HCT116 (cell line): Measurements from ENCODE around the gene HYCC2. TPM values are rescaled to one million over a fixed set of nuclear protein-coding genes. Genes with fewer than 3 reads are reported as not detected.

Source experiments
- ATAC-seq: fragments of 200-7000 bp; cut with Tn5 transposase; 2 replicates; pipeline ENCODE4 v1.9.1; 2020; ENCODE audit warnings: mild to moderate bottlenecking, moderate library complexity
- BruUV-seq: library from RNA; stranded (reverse); fragments of 400-500 nt; replicated peaks from 2 replicates; lab custom pipeline; 2021; lab: Mats Ljungman, UMichigan
- CTCF ChIA-PET: fragments of 300-600 bp; sonication (Branson Sonifier 250); formaldehyde crosslinking; loops from one replicate; lab custom pipeline; 2021; ENCODE audit warnings: antibody characterized with exemption; lab: Charles Lee
- POLR2A ChIA-PET: fragments of 300-600, 350-600 bp; sonication (Branson Sonifier 250); formaldehyde crosslinking; loops from one replicate; lab custom pipeline; 2021; ENCODE audit warnings: antibody characterized with exemption; lab: Charles Lee
- RAD21 ChIA-PET, 2 experiments: fragments of 300-600 bp; sonication (Branson Sonifier 250); formaldehyde crosslinking; loops; one replicate each; lab custom pipeline; 2023; ENCODE audit warnings: low total read pairs in 2 of 2; ENCODE audit not compliant: uncharacterized antibody in 2 of 2, unreplicated experiment in 2 of 2, low non-redundant PET in 1 of 2; lab: Charles Lee
- DNase-seq: peaks from one replicate; pipeline ENCODE4 v3.0.0-alpha.2; 2010; ENCODE audit warnings: low read depth, low spot score
- H2AFZ ChIP-seq: fragments of 200-600 bp; shearing (Covaris generic), sonication (generic); 2 replicates; pipeline ENCODE4 v1.6.1; 2017; ENCODE audit warnings: low read depth, mixed run types, mixed read lengths, antibody characterized with exemption, low read length; ENCODE audit not compliant: poor library complexity, severe bottlenecking
- H3K27ac ChIP-seq: 2 replicates; pipeline ENCODE4 v1.5.1; 2012; ENCODE audit warnings: low read depth, low read length
- H3K27me3 ChIP-seq: fragments of 200-600 bp; sonication (generic); 2 replicates; pipeline ENCODE4 v1.6.1; 2016; ENCODE audit warnings: mixed run types, low read length, mixed read lengths; ENCODE audit not compliant: insufficient read depth
- H3K36me3 ChIP-seq, 2 experiments: fragments of 200-500 bp in 1 of 2; fragments of 200-600 bp in 1 of 2; sonication (Bioruptor generic) in 1 of 2; sonication (generic) in 1 of 2; 2 replicates each; pipeline versions ENCODE4 v1.5.1 to v1.6.1; 2014 to 2016; ENCODE audit warnings: low read length in 2 of 2, inconsistent platforms in 1 of 2, mixed read lengths in 1 of 2, mixed run types in 1 of 2; ENCODE audit not compliant: insufficient read depth in 2 of 2, control insufficient read depth in 1 of 2
- H3K4me1 ChIP-seq, 2 experiments: fragments of 200-600 bp in 1 of 2; sonication (generic) in 1 of 2; 2 replicates each; pipeline versions ENCODE4 v1.5.1 to v1.6.1; 2012 to 2017; ENCODE audit warnings: low read length in 2 of 2, inconsistent platforms in 1 of 2, mild to moderate bottlenecking in 1 of 2, mixed read lengths in 1 of 2, mixed run types in 1 of 2, moderate library complexity in 1 of 2; ENCODE audit not compliant: insufficient read depth in 2 of 2, control insufficient read depth in 1 of 2
- H3K4me2 ChIP-seq: fragments of 200-600 bp; sonication (generic); 2 replicates; pipeline ENCODE4 v1.6.1; 2017; ENCODE audit warnings: mixed run types, low read length, mixed read lengths
- H3K4me3 ChIP-seq, 2 experiments: fragments of 200-600 bp in 1 of 2; sonication (generic) in 1 of 2; replicated peaks in 1 of 2; 2 replicates each; pipeline ENCODE4 v1.5.1; 2011 to 2016; ENCODE audit warnings: low read length in 2 of 2, control low read depth in 1 of 2, low read depth in 1 of 2, mild to moderate bottlenecking in 1 of 2, mixed read lengths in 1 of 2, mixed run types in 1 of 2
- H3K79me2 ChIP-seq: fragments of 200-600 bp; sonication (generic); 2 replicates; pipeline ENCODE4 v1.6.1; 2017; ENCODE audit warnings: mild to moderate bottlenecking, mixed run types, low read length, moderate library complexity, mixed read lengths; ENCODE audit not compliant: insufficient read depth
- H3K9ac ChIP-seq: fragments of 200-600 bp; sonication (generic); 2 replicates; pipeline ENCODE4 v1.6.1; 2016; ENCODE audit warnings: low read length, mixed read lengths
- H3K9me2 ChIP-seq: fragments of 200-600 bp; sonication (generic), shearing (Covaris generic); 2 replicates; pipeline ENCODE4 v1.6.1; 2017; ENCODE audit warnings: mixed run types, mild to moderate bottlenecking, moderate library complexity; ENCODE audit not compliant: insufficient read depth
- H3K9me3 ChIP-seq, 2 experiments: fragments of 200-500 bp in 1 of 2; fragments of 200-600 bp in 1 of 2; sonication (Bioruptor generic) in 1 of 2; sonication (generic) in 1 of 2; 2 replicates each; pipeline ENCODE4 v1.6.1; 2014 to 2017; ENCODE audit warnings: low read length in 2 of 2, mixed read lengths in 2 of 2, inconsistent platforms in 1 of 2, low read depth in 1 of 2, mild to moderate bottlenecking in 1 of 2, mixed run types in 1 of 2, moderate library complexity in 1 of 2; ENCODE audit not compliant: control insufficient read depth in 1 of 2, insufficient read depth in 1 of 2
- H4K20me1 ChIP-seq: fragments of 200-600 bp; sonication (generic), shearing (Covaris generic); 2 replicates; pipeline ENCODE4 v1.6.1; 2017; ENCODE audit warnings: mixed run types, mild to moderate bottlenecking, moderate library complexity; ENCODE audit not compliant: insufficient read depth
- CEBPB ChIP-seq: IDR thresholded peaks from 2 replicates; pipeline ENCODE4 v1.6.1; 2012; ENCODE audit warnings: low read depth
- CTCF ChIP-seq, 3 experiments: fragments of 200-600 bp in 1 of 3; sonication (generic) in 1 of 3; IDR thresholded peaks in 2 of 3; conservative IDR thresholded peaks in 1 of 3; 2 replicates each; pipeline ENCODE4 v1.5.1; 2012 to 2017; ENCODE audit warnings: low read depth in 2 of 3, low read length in 2 of 3, antibody characterized with exemption in 1 of 3, borderline replicate concordance in 1 of 3, control low read depth in 1 of 3, mild to moderate bottlenecking in 1 of 3, mixed read lengths in 1 of 3, mixed run types in 1 of 3, moderate library complexity in 1 of 3; ENCODE audit not compliant: insufficient read depth in 1 of 3
- EGR1 ChIP-seq: IDR thresholded peaks from 2 replicates; pipeline ENCODE4 v1.6.1; 2012; ENCODE audit warnings: low read depth
- ELF1 ChIP-seq: IDR thresholded peaks from 2 replicates; pipeline ENCODE4 v1.6.1; 2012; ENCODE audit warnings: low read depth, borderline replicate concordance
- EZH2 ChIP-seq: fragments of 200-600 bp; sonication (generic); IDR thresholded peaks from 2 replicates; pipeline ENCODE4 v1.6.1; 2017; ENCODE audit warnings: antibody characterized with exemption, mixed run types
- EZH2phosphoT487 ChIP-seq: fragments of 200-600 bp; IDR thresholded peaks from 2 replicates; pipeline ENCODE4 v1.6.1; 2018; ENCODE audit warnings: antibody characterized with exemption, borderline replicate concordance
- FOSL1 ChIP-seq: IDR thresholded peaks from 2 replicates; pipeline ENCODE4 v1.6.1; 2012; ENCODE audit warnings: low read depth
- JUND ChIP-seq: IDR thresholded peaks from 2 replicates; pipeline ENCODE4 v1.6.1; 2012
- MAX ChIP-seq: IDR thresholded peaks from 2 replicates; pipeline ENCODE4 v1.6.1; 2012
- POLR2A ChIP-seq: IDR thresholded peaks from 2 replicates; pipeline ENCODE4 v1.7.0; 2011; ENCODE audit warnings: borderline replicate concordance; ENCODE audit not compliant: insufficient read depth, insufficient read length; ENCODE audit errors: extremely low read depth
- RAD21 ChIP-seq: IDR thresholded peaks from 2 replicates; pipeline ENCODE4 v1.6.1; 2012; ENCODE audit warnings: low read depth, mild to moderate bottlenecking
- REST ChIP-seq: IDR thresholded peaks from 2 replicates; pipeline ENCODE4 v1.6.1; 2012; ENCODE audit warnings: low read depth
- SIN3A ChIP-seq: IDR thresholded peaks from 2 replicates; pipeline ENCODE4 v1.6.1; 2012; ENCODE audit warnings: low read depth
- SP1 ChIP-seq: IDR thresholded peaks from 2 replicates; pipeline ENCODE4 v1.6.1; 2012; ENCODE audit warnings: low read depth
- SRF ChIP-seq: IDR thresholded peaks from 2 replicates; pipeline ENCODE4 v1.6.1; 2012; ENCODE audit warnings: low read depth
- TCF7L2 ChIP-seq: IDR thresholded peaks from 2 replicates; pipeline ENCODE4 v1.7.0; 2011; ENCODE audit warnings: borderline replicate concordance, inconsistent platforms; ENCODE audit not compliant: insufficient read depth, insufficient read length; ENCODE audit errors: extremely low read depth
- YY1 ChIP-seq: IDR thresholded peaks from 2 replicates; pipeline ENCODE4 v1.6.1; 2011; ENCODE audit warnings: low read length, low read depth, moderate library complexity, mild to moderate bottlenecking; ENCODE audit not compliant: insufficient replicate concordance; ENCODE audit errors: extremely low read depth
- intact Hi-C: fragments of 100-400 bp; cut with micrococcal nuclease; formaldehyde crosslinking; loops from 2 replicates; pipeline ENCODE4 v1.10.0; 2022
- total RNA-seq: library from RNA; stranded (reverse); gene quantifications from one replicate; pipeline ENCODE4 v1.2.1, GENCODE V29; 2021; ENCODE audit not compliant: unreplicated experiment

Gene HYCC2
- total RNA-seq, 1 experiment from 2014 or later: 9.9 TPM

- no peak overlapping the region for H2AFZ ChIP-seq
- TSS peak; percentile 61 for BruUV-seq
- no peaks in the 10 kb centered on the region for H3K9me3 ChIP-seq
- DNase-seq (no peak), ATAC-seq (peak; percentile 23)
- RAD21 ChIA-PET: no interaction called here
- intact Hi-C loops: loop anchor here (1.0 to 5.0 kb wide), 4 partner anchors 88 to 359 kb away; partner anchors contain the start of genes NIF3L1 and PPIL3
- peak overlapping the region; percentile 73 for H3K9ac ChIP-seq
- CTCF ChIA-PET: interaction anchor here (3.8 kb wide), 1 partner anchor 164 kb away, joined by 55 read pairs; no protein-coding TSS in a partner anchor
- H3K27ac ChIP-seq: peak overlapping the region; percentile 64
- H3K4me2 ChIP-seq: peak overlapping the region; percentile 84
- no peaks in the 10 kb centered on the region for H3K36me3 ChIP-seq
- peaks cover 4 to 18% of the 10 kb centered on the region in 2 experiments; a peak in 3 of 4 replicates for H3K4me1 ChIP-seq
- H3K9me2 ChIP-seq: no peaks in the 10 kb centered on the region
- POLR2A ChIA-PET: no interaction called here
- H3K4me3 ChIP-seq: peak overlapping the region; percentile 77 to 93
- H3K79me2 ChIP-seq: peaks cover 79% of the 10 kb centered on the region
- H4K20me1 ChIP-seq: no peaks in the 10 kb centered on the region
- no peak for TF ChIP-seq MAX
- no peak for TF ChIP-seq TCF7L2
- TF ChIP-seq EZH2phosphoT487: no peak
- TF ChIP-seq REST: no peak
- no peak for TF ChIP-seq FOSL1
- no peak for TF ChIP-seq CTCF (IDR thresholded peaks at IDR 0.05 in 2 of 3, conservative IDR thresholded peaks at IDR 0.05 in 1 of 3; ENCODE audit: borderline replicate concordance in 1 of 3, insufficient read depth in 1 of 3, low read depth in 2 of 3, low read length in 2 of 3)
- TF ChIP-seq SIN3A: no peak; the same call in 1 of the 2 replicates
- TF ChIP-seq SRF: no peak
- no peak for TF ChIP-seq CEBPB
- no peak for TF ChIP-seq SP1
- TF ChIP-seq YY1: no peak
- TF ChIP-seq EGR1: no peak
- no peak for TF ChIP-seq RAD21
- no peak for TF ChIP-seq ELF1
- no peak for TF ChIP-seq JUND
- TF ChIP-seq EZH2: no peak
- TF ChIP-seq POLR2A: no peak
- no peaks in the 10 kb centered on the region for H3K27me3 ChIP-seq
These were observed 458 bp downstream of the HYCC2 start for GRCh38 chr2:201070948-201071478.
